ENCODE results near the gene WDR5B.
"Not testable (repeated sequence)": the region's sequence is repeated elsewhere in the genome, so short reads cannot be mapped to it uniquely, and the experiment has no call there.

The WDR5B gene

GRCh38 chr3:122365582-122366378, 50.1 kb downstream of the WDR5B start:
- DNase-seq (ENCODE audit: low spot score), result not testable (repeated sequence)

- no peak for DNase-seq (ENCODE audit: low spot score)
Observed at GRCh38 chr3:122365073-122365472, 50.8 kb downstream of the WDR5B start.

GRCh38 chr3:122364490-122364889, 51.4 kb downstream of the WDR5B start:
- DNase-seq (ENCODE audit: low spot score), result no peak

All from CD4-positive, alpha-beta T cell treated with Interleukin-6 at 100 ng/mL for 8 hours (primary cell).